HepG2 (cell line): ENCODE data around the gene CHMP1A. TPM values are rescaled to one million over a fixed set of nuclear protein-coding genes. Genes with fewer than 3 reads are reported as not detected.
A peak's percentile ranks its signal among the peaks of the same experiment; 100 is the strongest.

Source experiments
- FOXM1 ChIP-seq: sonication (generic); formaldehyde crosslinking; IDR thresholded peaks from 2 replicates; pipeline ENCODE4 v1.5.0; 2020; ENCODE audit warnings: missing genetic modification reagents
- HNRNPH1 ChIP-seq: fragments of 200-400 bp; formaldehyde crosslinking; optimal IDR thresholded peaks from 2 replicates; pipeline ENCODE3; 2017; ENCODE audit warnings: mild to moderate bottlenecking, low read depth, low read length
- HNRNPL ChIP-seq: fragments of 200-400 bp; formaldehyde crosslinking; IDR thresholded peaks from 2 replicates; pipeline ENCODE4 v1.6.1; 2017; ENCODE audit warnings: mild to moderate bottlenecking, low read depth, low read length
- SP140L ChIP-seq: sonication (generic); formaldehyde crosslinking; IDR thresholded peaks from 2 replicates; pipeline ENCODE4 v1.4.0; 2020; ENCODE audit warnings: missing genetic modification reagents, borderline replicate concordance
- TBX2 ChIP-seq: sonication (generic); formaldehyde crosslinking; IDR thresholded peaks from 2 replicates; pipeline ENCODE4 v1.5.0; 2020; ENCODE audit warnings: missing genetic modification reagents, mild to moderate bottlenecking, borderline replicate concordance
- TCF12 ChIP-seq, 2 experiments: fragments of 450-650 bp in 1 of 2; sonication (generic) in 1 of 2; formaldehyde crosslinking in 1 of 2; IDR thresholded peaks; 2 replicates each; pipeline versions ENCODE4 v1.6.1 to v1.8.0; 2017 to 2022; ENCODE audit warnings: antibody characterized with exemption in 1 of 2, mild to moderate bottlenecking in 1 of 2, missing genetic modification reagents in 1 of 2, moderate library complexity in 1 of 2
- ZNF263 ChIP-seq: sonication (generic); formaldehyde crosslinking; IDR thresholded peaks from 2 replicates; pipeline ENCODE4 v1.4.0; 2020; ENCODE audit warnings: missing genetic modification reagents
- ZNF296 ChIP-seq: sonication (generic); formaldehyde crosslinking; conservative IDR thresholded peaks from 2 replicates; pipeline ENCODE4 v1.5.0; 2020; ENCODE audit warnings: mild to moderate bottlenecking, missing genetic modification reagents
- ZNF607 ChIP-seq: sonication (generic); formaldehyde crosslinking; IDR thresholded peaks from 2 replicates; pipeline ENCODE4 v1.5.1; 2020; ENCODE audit warnings: missing genetic modification reagents, mild to moderate bottlenecking, borderline replicate concordance
- ZNF737 ChIP-seq: sonication (generic); formaldehyde crosslinking; IDR thresholded peaks from 2 replicates; pipeline ENCODE4 v1.5.0; 2020; ENCODE audit warnings: missing genetic modification reagents, mild to moderate bottlenecking, borderline replicate concordance
- polyA plus RNA-seq, 8 experiments: library from polyadenylated mRNA; depleted of rRNA in 3 of 8; stranded (reverse) in 7 of 8; unstranded in 1 of 8; fragments of >200 nt; fragmentation: Illumina TruSeq in 4 of 8; extraction: Trizol in 4 of 8; gene quantifications; 2 replicates each; pipeline versions ENCODE4 v1.2.1 to v1.2.3, GENCODE V29; 2011 to 2016; ENCODE audit warnings: low read depth in 4 of 8, missing spikeins in 1 of 8, mixed read lengths in 1 of 8; ENCODE audit not compliant: insufficient read depth in 1 of 8
- total RNA-seq, 5 experiments: library from RNA; depleted of rRNA; stranded (reverse); fragments of >200 nt; fragmentation: Illumina TruSeq; extraction: Trizol; gene quantifications; 2 replicates each; pipeline ENCODE4 v1.2.3, GENCODE V29; 2016; ENCODE audit warnings: low read depth in 1 of 5
- TF ChIP-seq, protein P1 (sequence below): sonication (generic); formaldehyde crosslinking; IDR thresholded peaks from 2 replicates; pipeline ENCODE4 v1.9.0; 2022; ENCODE audit warnings: missing genetic modification reagents, mild to moderate bottlenecking, borderline replicate concordance
- TF ChIP-seq, protein P2 (sequence below): sonication (generic); formaldehyde crosslinking; IDR thresholded peaks from 2 replicates; pipeline ENCODE4 v1.4.0; 2020; ENCODE audit warnings: missing genetic modification reagents
- TF ChIP-seq, protein P3 (sequence below): sonication (generic); formaldehyde crosslinking; IDR thresholded peaks from 2 replicates; pipeline ENCODE4 v1.5.0; 2020; ENCODE audit warnings: missing genetic modification reagents
- TF ChIP-seq, protein P4 (sequence below): sonication (generic); formaldehyde crosslinking; IDR thresholded peaks from 2 replicates; pipeline ENCODE4 v1.4.0; 2020; ENCODE audit warnings: missing genetic modification reagents
- TF ChIP-seq, protein P5 (sequence below), 2 experiments: sonication (generic) in 1 of 2; formaldehyde crosslinking in 1 of 2; IDR thresholded peaks; 2 replicates each; pipeline versions ENCODE4 v1.4.0 to v1.6.1; 2016 to 2020; ENCODE audit warnings: borderline replicate concordance in 1 of 2, low read depth in 1 of 2, mild to moderate bottlenecking in 1 of 2, missing genetic modification reagents in 1 of 2

Gene CHMP1A
- total and polyA plus RNA-seq, 2 of the 13 experiments (the other 11 are each of a cell fraction or from before 2014, with no cell fraction given): 69.4 to 73.3 TPM

DNA sequence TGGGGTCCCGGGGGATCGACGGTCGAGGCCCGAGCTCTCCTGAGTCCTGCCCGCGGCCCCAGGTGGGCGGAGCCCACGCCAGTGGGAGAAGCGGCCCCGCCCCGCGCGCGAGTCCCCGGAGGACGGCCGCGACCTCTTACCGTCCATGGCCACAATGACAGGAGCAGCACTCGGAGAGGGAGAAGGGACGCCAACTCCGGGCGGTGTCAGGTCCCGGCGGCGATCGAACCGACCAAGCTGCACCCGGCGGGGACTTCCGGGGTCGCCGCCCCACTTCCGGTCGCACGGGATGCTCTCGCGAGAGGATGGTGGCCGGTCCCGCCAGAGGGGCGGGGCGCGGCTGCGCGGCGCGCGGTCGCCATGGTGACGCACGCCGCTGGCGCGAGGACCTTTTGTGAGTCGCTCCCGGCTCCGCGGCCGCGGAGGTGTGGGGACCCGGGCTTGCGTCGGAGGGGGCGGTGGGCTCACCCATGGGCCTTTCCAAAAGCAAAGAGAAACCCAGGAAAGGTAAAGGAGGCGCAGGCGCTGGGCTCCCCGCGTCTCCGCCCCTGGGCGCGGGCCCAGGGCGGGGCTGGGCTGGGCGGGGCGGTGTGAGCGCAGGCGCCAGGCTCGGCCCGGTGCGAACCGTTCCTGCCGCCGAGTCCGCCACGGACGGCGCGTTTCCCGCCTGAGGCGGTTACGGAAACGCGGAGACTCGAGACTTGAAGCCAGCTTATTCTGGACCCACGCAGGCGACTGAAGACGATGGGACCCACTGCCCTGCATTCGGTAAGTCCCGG, at the start of gene CHMP1A, which contains the start of gene SPATA33 (continued):
- TF ChIP-seq, protein P1, sequence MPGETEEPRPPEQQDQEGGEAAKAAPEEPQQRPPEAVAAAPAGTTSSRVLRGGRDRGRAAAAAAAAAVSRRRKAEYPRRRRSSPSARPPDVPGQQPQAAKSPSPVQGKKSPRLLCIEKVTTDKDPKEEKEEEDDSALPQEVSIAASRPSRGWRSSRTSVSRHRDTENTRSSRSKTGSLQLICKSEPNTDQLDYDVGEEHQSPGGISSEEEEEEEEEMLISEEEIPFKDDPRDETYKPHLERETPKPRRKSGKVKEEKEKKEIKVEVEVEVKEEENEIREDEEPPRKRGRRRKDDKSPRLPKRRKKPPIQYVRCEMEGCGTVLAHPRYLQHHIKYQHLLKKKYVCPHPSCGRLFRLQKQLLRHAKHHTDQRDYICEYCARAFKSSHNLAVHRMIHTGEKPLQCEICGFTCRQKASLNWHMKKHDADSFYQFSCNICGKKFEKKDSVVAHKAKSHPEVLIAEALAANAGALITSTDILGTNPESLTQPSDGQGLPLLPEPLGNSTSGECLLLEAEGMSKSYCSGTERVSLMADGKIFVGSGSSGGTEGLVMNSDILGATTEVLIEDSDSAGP (CRISPR knock-in tag): peak; percentile 90
- TF ChIP-seq ZNF737 (CRISPR knock-in tag) (no peak), SP140L (CRISPR knock-in tag) (no peak; the same call in 1 of the 2 replicates), HNRNPH1 (no peak), HNRNPL (no peak), ZNF607 (CRISPR knock-in tag) (no peak), TBX2 (CRISPR knock-in tag) (peak; percentile 52; the same call in 1 of the 2 replicates), ZNF296 (CRISPR knock-in tag) (no peak), TCF12 (IDR thresholded peaks at IDR 0.05) (no peak), TCF12 (CRISPR knock-in tag; IDR thresholded peaks at IDR 0.05) (peak; percentile 76; the same call in 1 of the 2 replicates), FOXM1 (CRISPR knock-in tag) (no peak), ZNF263 (peak; percentile 51; the same call in 1 of the 2 replicates)
- TF ChIP-seq, protein P2, sequence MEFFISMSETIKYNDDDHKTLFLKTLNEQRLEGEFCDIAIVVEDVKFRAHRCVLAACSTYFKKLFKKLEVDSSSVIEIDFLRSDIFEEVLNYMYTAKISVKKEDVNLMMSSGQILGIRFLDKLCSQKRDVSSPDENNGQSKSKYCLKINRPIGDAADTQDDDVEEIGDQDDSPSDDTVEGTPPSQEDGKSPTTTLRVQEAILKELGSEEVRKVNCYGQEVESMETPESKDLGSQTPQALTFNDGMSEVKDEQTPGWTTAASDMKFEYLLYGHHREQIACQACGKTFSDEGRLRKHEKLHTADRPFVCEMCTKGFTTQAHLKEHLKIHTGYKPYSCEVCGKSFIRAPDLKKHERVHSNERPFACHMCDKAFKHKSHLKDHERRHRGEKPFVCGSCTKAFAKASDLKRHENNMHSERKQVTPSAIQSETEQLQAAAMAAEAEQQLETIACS (CRISPR knock-in tag): peak; percentile 65; the same call in 1 of the 2 replicates
- TF ChIP-seq, protein P3, sequence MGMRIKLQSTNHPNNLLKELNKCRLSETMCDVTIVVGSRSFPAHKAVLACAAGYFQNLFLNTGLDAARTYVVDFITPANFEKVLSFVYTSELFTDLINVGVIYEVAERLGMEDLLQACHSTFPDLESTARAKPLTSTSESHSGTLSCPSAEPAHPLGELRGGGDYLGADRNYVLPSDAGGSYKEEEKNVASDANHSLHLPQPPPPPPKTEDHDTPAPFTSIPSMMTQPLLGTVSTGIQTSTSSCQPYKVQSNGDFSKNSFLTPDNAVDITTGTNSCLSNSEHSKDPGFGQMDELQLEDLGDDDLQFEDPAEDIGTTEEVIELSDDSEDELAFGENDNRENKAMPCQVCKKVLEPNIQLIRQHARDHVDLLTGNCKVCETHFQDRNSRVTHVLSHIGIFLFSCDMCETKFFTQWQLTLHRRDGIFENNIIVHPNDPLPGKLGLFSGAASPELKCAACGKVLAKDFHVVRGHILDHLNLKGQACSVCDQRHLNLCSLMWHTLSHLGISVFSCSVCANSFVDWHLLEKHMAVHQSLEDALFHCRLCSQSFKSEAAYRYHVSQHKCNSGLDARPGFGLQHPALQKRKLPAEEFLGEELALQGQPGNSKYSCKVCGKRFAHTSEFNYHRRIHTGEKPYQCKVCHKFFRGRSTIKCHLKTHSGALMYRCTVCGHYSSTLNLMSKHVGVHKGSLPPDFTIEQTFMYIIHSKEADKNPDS (CRISPR knock-in tag): peak; percentile 73; the same call in 1 of the 2 replicates
- TF ChIP-seq, protein P4, sequence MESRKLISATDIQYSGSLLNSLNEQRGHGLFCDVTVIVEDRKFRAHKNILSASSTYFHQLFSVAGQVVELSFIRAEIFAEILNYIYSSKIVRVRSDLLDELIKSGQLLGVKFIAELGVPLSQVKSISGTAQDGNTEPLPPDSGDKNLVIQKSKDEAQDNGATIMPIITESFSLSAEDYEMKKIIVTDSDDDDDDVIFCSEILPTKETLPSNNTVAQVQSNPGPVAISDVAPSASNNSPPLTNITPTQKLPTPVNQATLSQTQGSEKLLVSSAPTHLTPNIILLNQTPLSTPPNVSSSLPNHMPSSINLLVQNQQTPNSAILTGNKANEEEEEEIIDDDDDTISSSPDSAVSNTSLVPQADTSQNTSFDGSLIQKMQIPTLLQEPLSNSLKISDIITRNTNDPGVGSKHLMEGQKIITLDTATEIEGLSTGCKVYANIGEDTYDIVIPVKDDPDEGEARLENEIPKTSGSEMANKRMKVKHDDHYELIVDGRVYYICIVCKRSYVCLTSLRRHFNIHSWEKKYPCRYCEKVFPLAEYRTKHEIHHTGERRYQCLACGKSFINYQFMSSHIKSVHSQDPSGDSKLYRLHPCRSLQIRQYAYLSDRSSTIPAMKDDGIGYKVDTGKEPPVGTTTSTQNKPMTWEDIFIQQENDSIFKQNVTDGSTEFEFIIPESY (CRISPR knock-in tag): 0 out of 2 replicates have a peak, but pooled peaks have one; percentile 33
- TF ChIP-seq, protein P5, sequence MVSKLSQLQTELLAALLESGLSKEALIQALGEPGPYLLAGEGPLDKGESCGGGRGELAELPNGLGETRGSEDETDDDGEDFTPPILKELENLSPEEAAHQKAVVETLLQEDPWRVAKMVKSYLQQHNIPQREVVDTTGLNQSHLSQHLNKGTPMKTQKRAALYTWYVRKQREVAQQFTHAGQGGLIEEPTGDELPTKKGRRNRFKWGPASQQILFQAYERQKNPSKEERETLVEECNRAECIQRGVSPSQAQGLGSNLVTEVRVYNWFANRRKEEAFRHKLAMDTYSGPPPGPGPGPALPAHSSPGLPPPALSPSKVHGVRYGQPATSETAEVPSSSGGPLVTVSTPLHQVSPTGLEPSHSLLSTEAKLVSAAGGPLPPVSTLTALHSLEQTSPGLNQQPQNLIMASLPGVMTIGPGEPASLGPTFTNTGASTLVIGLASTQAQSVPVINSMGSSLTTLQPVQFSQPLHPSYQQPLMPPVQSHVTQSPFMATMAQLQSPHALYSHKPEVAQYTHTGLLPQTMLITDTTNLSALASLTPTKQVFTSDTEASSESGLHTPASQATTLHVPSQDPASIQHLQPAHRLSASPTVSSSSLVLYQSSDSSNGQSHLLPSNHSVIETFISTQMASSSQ (IDR thresholded peaks at IDR 0.05; ENCODE audit: low read depth): no peak
- TF ChIP-seq, protein P5 (CRISPR knock-in tag; IDR thresholded peaks at IDR 0.05; ENCODE audit: borderline replicate concordance): peak; percentile 81; the same call in 1 of the 2 replicates
